Measurements from ENCODE around the gene SUGCT.

SUGCT gene

GRCh38 chr7:40468891-40469864, 334.4 kb downstream of the SUGCT start:
- Mint-ChIP-seq H3K36me3 (ENCODE audit: low read depth) (no peaks in the 10 kb centered on the region), H3K4me3 (no peak overlapping the region), H3K4me1 (no peaks in the 10 kb centered on the region), H3K27ac (no peak overlapping the region), H3K9me3 (no peaks in the 10 kb centered on the region), H3K27me3 (ENCODE audit: low read depth, poor library complexity) (peaks cover under 1% of the 10 kb centered on the region)
- TF ChIP-seq, protein P1, sequence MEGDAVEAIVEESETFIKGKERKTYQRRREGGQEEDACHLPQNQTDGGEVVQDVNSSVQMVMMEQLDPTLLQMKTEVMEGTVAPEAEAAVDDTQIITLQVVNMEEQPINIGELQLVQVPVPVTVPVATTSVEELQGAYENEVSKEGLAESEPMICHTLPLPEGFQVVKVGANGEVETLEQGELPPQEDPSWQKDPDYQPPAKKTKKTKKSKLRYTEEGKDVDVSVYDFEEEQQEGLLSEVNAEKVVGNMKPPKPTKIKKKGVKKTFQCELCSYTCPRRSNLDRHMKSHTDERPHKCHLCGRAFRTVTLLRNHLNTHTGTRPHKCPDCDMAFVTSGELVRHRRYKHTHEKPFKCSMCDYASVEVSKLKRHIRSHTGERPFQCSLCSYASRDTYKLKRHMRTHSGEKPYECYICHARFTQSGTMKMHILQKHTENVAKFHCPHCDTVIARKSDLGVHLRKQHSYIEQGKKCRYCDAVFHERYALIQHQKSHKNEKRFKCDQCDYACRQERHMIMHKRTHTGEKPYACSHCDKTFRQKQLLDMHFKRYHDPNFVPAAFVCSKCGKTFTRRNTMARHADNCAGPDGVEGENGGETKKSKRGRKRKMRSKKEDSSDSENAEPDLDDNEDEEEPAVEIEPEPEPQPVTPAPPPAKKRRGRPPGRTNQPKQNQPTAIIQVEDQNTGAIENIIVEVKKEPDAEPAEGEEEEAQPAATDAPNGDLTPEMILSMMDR (IDR thresholded peaks at IDR 0.05), result no peak
- DNase-seq, result no peak

- no peak for DNase-seq
- Mint-ChIP-seq H3K27ac (no peak overlapping the region), H3K36me3 (ENCODE audit: low read depth) (no peaks in the 10 kb centered on the region), H3K9me3 (no peaks in the 10 kb centered on the region), H3K4me3 (no peak overlapping the region), H3K4me1 (no peaks in the 10 kb centered on the region), H3K27me3 (ENCODE audit: low read depth, poor library complexity) (peaks cover 3% of the 10 kb centered on the region)
- TF ChIP-seq, protein P1 (IDR thresholded peaks at IDR 0.05), result no peak
Measured at GRCh38 chr7:40470091-40470592, 335.3 kb downstream of the SUGCT start.

GRCh38 chr7:40470817-40471216, 336.0 kb downstream of the SUGCT start:
- DNase-seq, result no peak
- H3K27ac Mint-ChIP-seq, result no peak overlapping the region
- H3K4me1 Mint-ChIP-seq, result no peaks in the 10 kb centered on the region
- H3K9me3 Mint-ChIP-seq, result no peaks in the 10 kb centered on the region
- H3K27me3 Mint-ChIP-seq (ENCODE audit: low read depth, poor library complexity), result peaks cover 3% of the 10 kb centered on the region
- H3K36me3 Mint-ChIP-seq (ENCODE audit: low read depth), result no peaks in the 10 kb centered on the region
- no peak overlapping the region for H3K4me3 Mint-ChIP-seq
- TF ChIP-seq, protein P1 (IDR thresholded peaks at IDR 0.05), result no peak

DNA sequence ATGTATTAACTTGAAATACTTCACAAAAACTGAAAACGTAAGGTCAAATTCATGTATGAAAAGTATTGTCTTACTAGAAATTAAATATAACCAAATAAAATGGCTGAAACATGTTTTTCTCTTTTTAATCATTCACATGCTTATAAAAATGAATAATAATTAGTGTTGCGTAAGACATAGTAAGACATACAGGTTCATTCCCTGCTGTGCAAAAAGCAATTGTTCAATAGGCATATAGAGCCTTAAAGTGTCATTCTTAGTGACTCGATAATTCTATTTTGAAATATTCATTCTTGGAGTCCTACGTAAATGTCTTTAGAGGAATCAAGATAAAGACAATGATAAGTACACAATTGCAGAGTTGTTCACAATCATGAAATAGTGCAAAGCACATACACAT, 337.1 kb downstream of the SUGCT start:
- Mint-ChIP-seq H3K36me3 (ENCODE audit: low read depth) (no peaks in the 10 kb centered on the region), H3K4me3 (no peak overlapping the region), H3K27ac (no peak overlapping the region)

DNA sequence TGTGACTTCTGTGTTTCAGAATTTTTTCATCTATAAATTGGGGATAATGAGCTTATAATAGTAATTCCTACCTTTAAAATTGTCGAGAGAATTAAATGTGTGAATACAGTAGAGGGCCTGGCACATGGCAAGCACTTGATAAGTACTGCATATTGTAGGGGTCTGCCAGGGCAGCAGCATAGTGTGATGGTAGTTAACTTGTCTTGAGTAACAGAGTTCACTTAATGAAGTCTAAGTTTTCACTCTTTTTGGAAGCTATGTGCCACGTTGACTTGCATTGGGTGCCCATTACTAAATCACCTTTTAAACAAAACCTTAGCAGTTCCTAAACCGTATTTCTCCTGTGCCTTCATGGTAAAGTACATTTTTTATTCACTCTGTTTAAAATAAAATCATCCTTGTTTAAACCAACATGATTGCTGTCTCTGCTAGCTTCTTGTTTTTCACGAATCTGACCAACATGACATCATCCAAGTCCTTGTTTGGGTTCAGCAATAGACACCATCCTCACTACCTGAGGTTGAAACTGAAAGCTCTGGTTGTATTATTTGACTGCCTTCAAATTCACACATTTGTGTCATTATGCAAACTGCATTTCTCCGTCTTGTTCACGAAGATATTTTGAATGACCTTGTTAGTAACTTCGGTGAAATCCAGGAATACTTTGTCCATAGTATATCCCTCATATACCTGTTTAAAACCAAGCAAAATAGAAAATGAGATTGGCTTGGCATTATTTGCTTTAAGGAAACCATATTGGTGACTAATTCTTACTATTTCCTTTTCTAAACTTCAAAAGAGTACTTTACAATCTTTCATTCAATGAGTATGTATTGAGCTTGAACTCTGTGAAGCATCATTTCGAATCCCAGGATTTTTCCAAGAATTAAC, 340.2 kb downstream of the SUGCT start:
- H3K9me3 Mint-ChIP-seq, result no peaks in the 10 kb centered on the region
- DNase-seq, result no peak
- H3K27ac Mint-ChIP-seq, result no peak overlapping the region
- H3K27me3 Mint-ChIP-seq (ENCODE audit: low read depth, poor library complexity), result peaks cover 6% of the 10 kb centered on the region
- no peaks in the 10 kb centered on the region for H3K36me3 Mint-ChIP-seq (ENCODE audit: low read depth)
- no peak overlapping the region for H3K4me3 Mint-ChIP-seq
- H3K4me1 Mint-ChIP-seq, result no peaks in the 10 kb centered on the region
- TF ChIP-seq, protein P1 (IDR thresholded peaks at IDR 0.05), result no peak

More for the DNA sequence above, 337.1 kb downstream of the SUGCT start:
- no peaks in the 10 kb centered on the region for H3K9me3 Mint-ChIP-seq
- no peak for DNase-seq
- TF ChIP-seq, protein P1 (IDR thresholded peaks at IDR 0.05), result no peak
- H3K4me1 Mint-ChIP-seq, result no peaks in the 10 kb centered on the region
- peaks cover 3% of the 10 kb centered on the region for H3K27me3 Mint-ChIP-seq (ENCODE audit: low read depth, poor library complexity)
